Esophagus squamous epithelium (tissue), 4 donors: ENCODE measurements around the gene QRFPR.
"Not testable (repeated sequence)": the region's sequence is repeated elsewhere in the genome, so short reads cannot be mapped to it uniquely, and the experiment has no call there.

Experiments
- CTCF ChIP-seq, 6 experiments: fragments of 450-650 bp in 4 of 6; fragments of 200-600 bp in 2 of 6; sonication (generic) in 2 of 6; IDR thresholded peaks; one replicate each; pipeline ENCODE4 v1.5.1; 2016 to 2019; ENCODE audit warnings: antibody characterized with exemption in 6 of 6, mild to moderate bottlenecking in 4 of 6, moderate library complexity in 4 of 6
- POLR2A ChIP-seq, 4 donors: fragments of 450-650 bp; IDR thresholded peaks; one replicate each; pipeline ENCODE4 v1.6.1; 2017; ENCODE audit warnings: antibody characterized with exemption in 4 of 4, mild to moderate bottlenecking in 4 of 4, moderate library complexity in 3 of 4

GRCh38 chr4:121313430-121313829 is 67.4 kb downstream of the QRFPR start:
- not testable (repeated sequence) for TF ChIP-seq CTCF, POLR2A (IDR thresholded peaks at IDR 0.05)
